Spleen (tissue), 11 donors: ENCODE results near the gene THBS4. TPM values are rescaled to one million over a fixed set of nuclear protein-coding genes. Genes with fewer than 3 reads are reported as not detected.

ENCODE experiments used
- DNase-seq: peaks from one replicate; pipeline ENCODE4 v3.0.0-alpha.2; 2020
- H3K27ac ChIP-seq, 8 donors: fragments of 200-600 bp; sonication (generic) in 7 of 8; 1 replicate in 4 of 8; 2 replicates in 4 of 8; pipeline versions ENCODE4 v1.5.0 to v1.8.0; 2016 to 2021; ENCODE audit warnings: inconsistent platforms in 4 of 8, mild to moderate bottlenecking in 4 of 8, moderate library complexity in 1 of 8
- H3K27me3 ChIP-seq, 7 donors: fragments of 200-600 bp; sonication (generic) in 6 of 7; replicated peaks in 1 of 7; 1 replicate in 4 of 7; 2 replicates in 3 of 7; pipeline versions ENCODE4 v1.5.0 to v1.8.0; 2016 to 2021; ENCODE audit warnings: inconsistent platforms in 3 of 7, mild to moderate bottlenecking in 1 of 7
- H3K36me3 ChIP-seq, 6 donors: fragments of 200-600 bp; sonication (generic) in 5 of 6; 1 replicate in 4 of 6; 2 replicates in 2 of 6; pipeline versions ENCODE4 v1.5.0 to v1.8.0; 2016 to 2021; ENCODE audit warnings: inconsistent platforms in 2 of 6
- H3K4me1 ChIP-seq, 6 donors: fragments of 200-600 bp; sonication (generic) in 5 of 6; 1 replicate in 3 of 6; 2 replicates in 3 of 6; pipeline versions ENCODE4 v1.5.0 to v1.8.0; 2016 to 2021; ENCODE audit warnings: inconsistent platforms in 3 of 6
- H3K4me3 ChIP-seq, 8 donors: fragments of 200-600 bp; sonication (generic) in 7 of 8; 1 replicate in 4 of 8; 2 replicates in 4 of 8; pipeline versions ENCODE4 v1.5.0 to v1.8.0; 2016 to 2021; ENCODE audit warnings: inconsistent platforms in 4 of 8, mild to moderate bottlenecking in 4 of 8, moderate library complexity in 2 of 8
- H3K9me3 ChIP-seq, 8 donors: fragments of 200-600 bp; sonication (generic) in 7 of 8; 1 replicate in 4 of 8; 2 replicates in 4 of 8; pipeline versions ENCODE4 v1.5.0 to v1.8.0; 2016 to 2021; ENCODE audit warnings: inconsistent platforms in 4 of 8
- POLR2A ChIP-seq, 3 donors: fragments of 450-650 bp; IDR thresholded peaks; one replicate each; pipeline ENCODE4 v1.5.1; 2017; ENCODE audit warnings: antibody characterized with exemption in 3 of 3, mild to moderate bottlenecking in 1 of 3
- POLR2AphosphoS5 ChIP-seq, 3 donors: sonication (generic); formaldehyde crosslinking; IDR thresholded peaks; one replicate each; pipeline ENCODE4 v1.5.1; 2017; ENCODE audit warnings: antibody characterized with exemption in 3 of 3
- WGBS, 5 donors: extraction: QIAGEN DNeasy Blood & Tissue Kit in 3 of 5; methylation state at CpG; one replicate each; pipeline versions ENCODE4 v1.1.5 to v1.1.7; 2013 to 2018; 5-methylcytosine and 5-hydroxymethylcytosine counted together
- intact Hi-C: fragments of 100-400 bp; cut with DNase I; formaldehyde crosslinking; loops from one replicate; pipeline ENCODE4 v1.15.0; 2023; ENCODE audit warnings: low total_unique reads
- polyA plus RNA-seq, 3 donors: library from polyadenylated mRNA; stranded (reverse); fragments of 200-250 nt; gene quantifications; one replicate each; pipeline ENCODE4 v1.2.1, GENCODE V29; 2013
- total RNA-seq, 7 donors: library from RNA; depleted of rRNA in 3 of 7; stranded (reverse); fragments of >200 nt in 3 of 7; fragmentation: NEBNext Ultra II Directional in 4 of 7; extraction: Animal tissue kit (Norgen Biotek cat#: 25700) in 4 of 7; gene quantifications; one replicate each; pipeline versions ENCODE4 v1.1.0 to v1.2.1, GENCODE V29; 2016 to 2021
- TF ChIP-seq, protein P1 (sequence below), 11 experiments: fragments of 200-600 bp in 7 of 11; fragments of 450-650 bp in 4 of 11; sonication (generic) in 4 of 11; IDR thresholded peaks in 8 of 11; conservative IDR thresholded peaks in 3 of 11; 1 replicate in 7 of 11; 2 replicates in 4 of 11; pipeline versions ENCODE4 v1.4.0 to v1.8.0; 2016 to 2021; ENCODE audit warnings: antibody characterized with exemption in 11 of 11, inconsistent platforms in 4 of 11, mild to moderate bottlenecking in 1 of 11
- donor health status: healthy with polysubstance abuse.
- donor health status: DM: no; HTN: no; CAD: no; lungs with moderate emphysema.
- donor health status: DM: no; HTN: no; CAD: no.
- donor health status: Bipolar disorder and iron deficiency.
- donor health status: healthy.
- donor health status: DM: no; HTN: no; CAD: no.
- donor health status: DM: yes; HTN: yes; CAD: no.

The THBS4 gene
- total and polyA plus RNA-seq, 10 donors = 0.34 to 1.1 (median 0.68) TPM

DNA sequence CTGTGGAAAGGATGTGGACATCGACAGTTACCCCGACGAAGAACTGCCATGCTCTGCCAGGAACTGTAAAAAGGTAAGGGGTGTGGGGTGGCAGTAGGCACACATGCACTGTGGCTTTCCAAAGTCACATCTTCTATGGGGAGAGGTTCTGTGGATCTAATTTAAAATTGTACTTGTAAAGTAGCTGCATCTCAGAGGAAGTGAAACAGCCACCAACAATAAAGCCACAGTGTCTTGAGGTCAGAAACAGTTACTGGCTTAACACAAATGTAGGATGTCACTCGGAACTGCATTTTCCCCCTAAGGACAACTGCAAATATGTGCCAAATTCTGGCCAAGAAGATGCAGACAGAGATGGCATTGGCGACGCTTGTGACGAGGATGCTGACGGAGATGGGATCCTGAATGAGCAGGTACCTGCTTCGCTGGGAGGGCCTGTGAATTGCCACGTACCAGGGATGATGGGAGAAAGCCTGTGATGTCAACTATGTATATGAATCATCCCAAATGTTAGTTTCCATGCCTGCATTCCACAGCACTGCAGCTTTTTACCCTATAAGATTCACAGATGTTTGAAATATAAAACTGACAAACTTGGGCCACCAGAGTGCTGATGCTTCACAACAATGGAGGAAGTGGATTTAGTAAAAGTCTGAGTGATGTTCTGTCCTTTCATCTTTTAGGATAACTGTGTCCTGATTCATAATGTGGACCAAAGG lies 35.3 kb downstream of the THBS4 start:
- Histone ChIP-seq H3K36me3 (no peaks in the 10 kb centered on the region), H3K4me1 (peaks cover 3 to 30% (median 13%) of the 10 kb centered on the region in 6 donors), H3K27me3 (no peaks in the 10 kb centered on the region), H3K9me3 (no peaks in the 10 kb centered on the region), H3K4me3 (no peak overlapping the region), H3K27ac (peak overlapping the region in 3 of 8 donors; percentile 24 to 43 (median 40))
- no peak for DNase-seq
- WGBS, 5 donors = 53 to 66% (median 64%) methylated on average over 10 of the region's 10 CpGs
- intact Hi-C loops = no loop called here
- TF ChIP-seq POLR2AphosphoS5 (IDR thresholded peaks at IDR 0.05) = no peak
- TF ChIP-seq, protein P1, sequence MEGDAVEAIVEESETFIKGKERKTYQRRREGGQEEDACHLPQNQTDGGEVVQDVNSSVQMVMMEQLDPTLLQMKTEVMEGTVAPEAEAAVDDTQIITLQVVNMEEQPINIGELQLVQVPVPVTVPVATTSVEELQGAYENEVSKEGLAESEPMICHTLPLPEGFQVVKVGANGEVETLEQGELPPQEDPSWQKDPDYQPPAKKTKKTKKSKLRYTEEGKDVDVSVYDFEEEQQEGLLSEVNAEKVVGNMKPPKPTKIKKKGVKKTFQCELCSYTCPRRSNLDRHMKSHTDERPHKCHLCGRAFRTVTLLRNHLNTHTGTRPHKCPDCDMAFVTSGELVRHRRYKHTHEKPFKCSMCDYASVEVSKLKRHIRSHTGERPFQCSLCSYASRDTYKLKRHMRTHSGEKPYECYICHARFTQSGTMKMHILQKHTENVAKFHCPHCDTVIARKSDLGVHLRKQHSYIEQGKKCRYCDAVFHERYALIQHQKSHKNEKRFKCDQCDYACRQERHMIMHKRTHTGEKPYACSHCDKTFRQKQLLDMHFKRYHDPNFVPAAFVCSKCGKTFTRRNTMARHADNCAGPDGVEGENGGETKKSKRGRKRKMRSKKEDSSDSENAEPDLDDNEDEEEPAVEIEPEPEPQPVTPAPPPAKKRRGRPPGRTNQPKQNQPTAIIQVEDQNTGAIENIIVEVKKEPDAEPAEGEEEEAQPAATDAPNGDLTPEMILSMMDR (IDR thresholded peaks at IDR 0.05 in 8 of 11, conservative IDR thresholded peaks at IDR 0.05 in 3 of 11) = no peak
- TF ChIP-seq POLR2A (IDR thresholded peaks at IDR 0.05) = no peak

DNA sequence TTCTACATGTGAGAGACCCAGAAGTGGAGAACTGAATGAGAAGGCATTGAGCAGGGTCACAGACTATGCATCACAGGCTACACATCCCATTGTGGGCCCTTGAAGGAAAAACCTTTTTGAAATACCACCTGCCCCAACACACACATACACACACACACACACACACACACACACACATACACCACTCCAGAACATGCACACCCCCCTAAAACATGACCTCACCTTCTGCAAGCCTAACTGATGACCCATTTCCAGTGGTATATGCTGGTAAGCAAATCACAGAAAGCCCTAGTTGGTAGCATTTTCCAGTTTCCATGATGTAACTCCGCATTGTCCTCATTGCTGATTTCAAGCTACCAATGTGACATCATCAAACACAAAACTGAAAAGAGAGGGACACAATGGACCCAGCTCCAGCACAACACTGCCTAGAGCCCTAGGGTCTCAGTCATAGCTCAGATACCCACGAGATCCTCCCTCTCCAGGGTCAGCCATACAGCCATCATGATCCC lies 36.4 kb downstream of the THBS4 start:
- Histone ChIP-seq H3K4me3 (no peak overlapping the region), H3K9me3 (no peaks in the 10 kb centered on the region), H3K36me3 (no peaks in the 10 kb centered on the region), H3K4me1 (peaks cover 3 to 30% (median 13%) of the 10 kb centered on the region in 6 donors), H3K27ac (no peak overlapping the region), H3K27me3 (no peaks in the 10 kb centered on the region)
- 81 to 90% (median 88%) methylated on average over 2 of the region's 2 CpGs for WGBS, 5 donors
- no peak for TF ChIP-seq POLR2A (IDR thresholded peaks at IDR 0.05)
- TF ChIP-seq POLR2AphosphoS5 (IDR thresholded peaks at IDR 0.05) = no peak
- TF ChIP-seq, protein P1 (IDR thresholded peaks at IDR 0.05 in 8 of 11, conservative IDR thresholded peaks at IDR 0.05 in 3 of 11) = no peak
- DNase-seq = no peak
- intact Hi-C loops = no loop called here

DNA sequence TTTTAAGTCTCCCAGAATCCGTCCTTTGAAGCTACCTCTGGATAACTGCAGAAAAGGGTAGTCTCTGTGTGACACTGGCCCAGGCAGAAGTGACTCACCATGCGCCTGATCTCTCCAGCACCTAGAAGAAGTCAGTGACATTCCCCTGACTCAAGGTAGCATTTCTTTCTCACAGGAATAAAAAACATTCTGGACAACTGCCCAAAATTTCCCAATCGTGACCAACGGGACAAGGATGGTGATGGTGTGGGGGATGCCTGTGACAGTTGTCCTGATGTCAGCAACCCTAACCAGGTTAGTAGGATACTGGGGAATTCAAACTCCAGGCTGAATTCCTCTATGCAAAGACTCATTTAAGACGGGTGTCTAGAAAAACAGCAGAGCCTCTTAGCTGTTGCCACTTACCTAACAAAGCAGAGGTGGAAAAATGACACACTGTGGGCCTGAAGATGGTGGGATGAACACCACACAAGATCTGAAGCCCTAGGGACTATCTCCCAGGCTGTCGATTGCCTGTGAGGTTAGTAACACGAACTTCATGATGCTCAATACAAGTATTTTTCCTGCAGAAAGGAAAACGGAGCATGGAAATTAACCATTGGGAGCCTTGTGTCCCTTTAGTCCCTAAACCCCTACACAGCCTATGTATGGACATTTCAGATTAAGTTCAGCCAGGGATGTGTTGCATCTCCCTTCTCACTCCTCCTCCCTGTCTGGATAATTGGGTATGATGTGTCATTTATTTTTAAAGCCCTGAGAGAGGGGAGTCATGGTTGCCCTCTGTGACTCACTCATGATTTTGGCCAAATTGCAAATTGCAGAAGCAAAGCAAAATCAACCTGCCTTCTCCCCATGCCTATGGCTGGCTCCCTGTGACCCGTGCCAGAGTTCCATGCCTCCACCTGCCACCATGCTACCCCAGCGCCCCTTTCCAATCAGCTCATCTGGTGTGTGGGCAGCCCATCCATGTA lies 37.2 kb downstream of the THBS4 start:
- Histone ChIP-seq H3K9me3 (no peaks in the 10 kb centered on the region), H3K4me1 (peaks cover 3 to 27% (median 13%) of the 10 kb centered on the region in 6 donors), H3K4me3 (no peak overlapping the region), H3K27ac (no peak overlapping the region), H3K36me3 (no peaks in the 10 kb centered on the region), H3K27me3 (no peaks in the 10 kb centered on the region)
- no peak for DNase-seq
- no peak for TF ChIP-seq POLR2A (IDR thresholded peaks at IDR 0.05)
- intact Hi-C loops = no loop called here
- 83 to 93% (median 92%) methylated on average over 10 of the region's 10 CpGs for WGBS, 5 donors

DNA sequence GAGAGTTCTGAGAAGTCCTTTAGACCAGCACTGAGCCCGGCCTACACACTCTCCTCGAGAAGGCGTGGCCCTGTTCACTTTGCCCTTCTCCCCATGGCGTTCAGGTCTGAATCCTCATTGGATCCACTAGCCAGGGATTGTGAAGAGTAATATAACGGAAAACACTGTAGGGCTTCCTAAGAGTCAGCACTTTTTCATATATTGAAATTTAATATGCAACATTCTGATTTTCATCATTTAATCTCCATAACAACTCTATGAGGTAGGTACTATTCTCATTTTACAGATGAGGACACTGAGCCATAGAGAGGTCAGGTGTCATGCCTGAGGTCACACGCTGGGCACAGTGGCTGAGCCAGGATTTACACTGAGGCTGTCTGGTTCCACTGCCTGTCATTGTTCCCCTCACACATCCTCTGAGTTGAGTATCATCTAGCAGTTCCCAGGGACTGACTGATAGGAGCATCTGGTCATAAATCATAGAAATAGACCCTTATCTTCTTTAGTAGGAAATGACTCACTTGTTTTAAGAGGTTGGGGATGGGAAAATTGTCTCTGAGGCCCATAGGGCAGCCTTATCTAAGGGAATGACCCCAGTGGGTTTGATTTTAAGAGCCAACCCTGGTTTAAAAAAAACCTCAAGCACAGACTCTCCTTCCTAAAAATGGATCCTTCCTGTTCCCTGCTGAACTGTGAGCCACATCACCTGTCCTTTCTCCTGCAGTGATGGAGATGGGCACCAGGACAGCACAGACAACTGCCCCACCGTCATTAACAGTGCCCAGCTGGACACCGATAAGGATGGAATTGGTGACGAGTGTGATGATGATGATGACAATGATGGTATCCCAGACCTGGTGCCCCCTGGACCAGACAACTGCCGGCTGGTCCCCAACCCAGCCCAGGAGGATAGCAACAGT lies 41.2 kb downstream of the THBS4 start:
- H3K4me3 ChIP-seq = no peak overlapping the region
- WGBS, 5 donors = 91 to 94% (median 92%) methylated on average over 9 to 10 of the region's 10 CpGs
- H3K27ac ChIP-seq = no peak overlapping the region
- no peaks in the 10 kb centered on the region for H3K27me3 ChIP-seq
- TF ChIP-seq POLR2A (IDR thresholded peaks at IDR 0.05) = no peak
- TF ChIP-seq, protein P1 (IDR thresholded peaks at IDR 0.05 in 8 of 11, conservative IDR thresholded peaks at IDR 0.05 in 3 of 11) = no peak
- TF ChIP-seq POLR2AphosphoS5 (IDR thresholded peaks at IDR 0.05) = no peak
- peaks cover 0 to 6% (median 0%) of the 10 kb centered on the region in 6 donors for H3K36me3 ChIP-seq
- no peak for DNase-seq
- no peaks in the 10 kb centered on the region for H3K9me3 ChIP-seq
- H3K4me1 ChIP-seq = no peaks in the 10 kb centered on the region
- intact Hi-C loops = no loop called here
